ACHN (cell line): ENCODE data around the gene WDR1.

Experiments used
- DNase-seq: peaks from one replicate; pipeline ENCODE4 v3.0.0-alpha.2; 2015
- in situ Hi-C: cut with HindIII; loops from 2 replicates; pipeline ENCODE4 v1.10.0; 2017; ENCODE audit warnings: low sequenced_read_pairs, low pct_ligation_motif_present, low pct_unique_long_range_greater_than_20kb

The WDR1 gene

GRCh38 chr4:10118048-10119004 lies 1.7 kb upstream of the WDR1 start:
- DNase-seq = no peak
- in situ Hi-C loops = no loop called here

DNA sequence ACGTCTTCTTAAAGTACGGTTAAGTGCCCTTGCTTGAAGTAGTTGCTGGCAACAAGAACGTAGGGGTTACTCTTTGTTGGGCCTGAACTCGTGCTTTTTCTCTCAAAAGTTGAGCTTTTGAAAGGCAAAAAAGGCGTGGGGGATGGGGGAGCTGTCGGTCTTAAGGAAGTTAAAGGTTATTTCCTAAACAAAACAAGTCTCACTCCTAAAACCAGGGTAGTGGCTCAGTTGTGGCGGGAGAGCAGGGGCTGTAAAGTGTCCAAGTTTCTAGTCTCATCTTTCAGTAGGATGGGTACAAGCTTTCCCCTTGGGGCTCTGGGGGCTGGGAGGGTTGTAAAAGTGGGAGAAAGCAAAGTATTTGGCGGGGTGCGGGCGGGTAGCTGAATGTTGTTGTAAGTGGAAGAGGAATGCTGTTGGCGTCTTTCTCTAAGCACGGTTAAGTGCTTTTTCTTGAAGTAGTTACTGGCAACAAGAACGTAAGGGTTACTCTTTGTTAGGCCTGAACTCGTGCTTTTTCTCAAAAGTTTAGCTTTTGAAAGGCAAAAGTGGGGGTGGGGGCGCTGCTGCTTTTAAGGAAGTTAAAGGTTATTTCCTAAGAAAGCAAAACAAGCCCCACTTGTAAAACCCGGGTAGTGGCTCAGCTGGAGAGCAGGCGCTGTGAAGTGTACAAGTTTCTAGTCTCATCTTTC lies 904 bp upstream of the WDR1 start:
- in situ Hi-C loops = no loop called here
- DNase-seq = peak; percentile 22

DNA sequence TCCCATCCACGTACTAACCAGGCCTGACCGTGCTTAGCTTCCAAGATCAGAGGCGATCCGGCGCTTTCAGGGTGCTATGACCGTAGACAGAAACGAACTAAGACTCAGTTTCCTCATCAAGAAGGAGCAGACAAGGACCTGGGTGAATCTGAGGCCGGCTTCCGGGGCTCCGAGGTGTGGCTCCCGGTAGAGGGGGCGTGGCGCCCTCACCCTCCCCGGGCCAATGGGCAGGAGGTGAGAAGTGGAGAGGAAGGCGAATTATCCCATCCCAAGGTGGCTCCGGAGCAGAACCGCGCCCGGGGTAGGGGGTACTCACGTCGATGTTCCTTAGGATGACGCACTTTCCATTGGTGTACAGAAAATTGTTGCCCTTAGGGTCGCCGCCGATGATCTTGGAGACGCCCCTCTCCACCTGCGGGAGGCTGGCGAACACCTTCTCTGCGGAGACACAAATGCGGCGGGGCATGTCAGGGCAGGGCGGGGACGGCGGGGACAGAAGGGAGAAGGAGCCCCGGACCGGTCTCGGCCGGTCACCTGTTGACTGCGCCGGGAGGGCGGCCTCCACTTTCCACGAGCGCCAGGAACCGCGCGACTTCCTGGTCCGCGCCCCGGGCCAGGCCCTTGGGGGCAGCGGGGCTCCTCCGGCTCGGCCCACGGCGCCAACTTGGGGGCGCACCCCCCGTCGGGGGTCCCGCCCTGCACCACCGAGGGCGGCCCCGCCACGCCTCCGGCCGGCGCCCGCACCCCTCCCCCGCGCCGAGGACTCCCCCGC lies 616 bp downstream of the WDR1 start:
- peak; percentile 65 for DNase-seq
- in situ Hi-C loops = no loop called here

DNA sequence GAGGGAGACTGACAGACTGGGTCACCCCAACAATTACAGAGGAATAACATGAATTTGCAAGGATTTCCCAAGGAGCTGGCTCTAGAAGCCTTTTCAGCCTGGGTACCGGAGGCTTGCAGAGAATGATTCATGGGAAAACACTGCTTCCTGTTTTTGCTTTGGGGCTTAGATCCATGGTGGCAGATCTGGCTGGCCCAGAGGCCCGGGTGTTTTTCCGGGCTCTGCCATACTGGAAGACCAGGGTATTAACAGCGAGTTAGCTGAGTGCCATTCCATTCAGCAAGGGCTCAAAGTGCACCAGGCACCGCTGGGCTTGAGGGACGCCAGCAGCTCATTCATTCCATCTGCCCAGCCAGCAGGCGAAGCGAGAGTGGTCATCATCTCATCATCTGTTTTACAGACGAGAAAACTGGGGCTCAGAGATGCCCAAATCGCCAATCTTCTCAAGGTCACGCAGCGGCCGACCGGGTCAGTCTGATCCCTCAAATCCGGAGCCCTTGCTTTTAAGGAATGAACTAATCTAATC lies 1.3 kb downstream of the WDR1 start:
- in situ Hi-C loops = no loop called here
- peak; percentile 13 for DNase-seq

GRCh38 chr4:10114607-10115006 lies 2.0 kb downstream of the WDR1 start:
- in situ Hi-C loops = no loop called here
- no peak for DNase-seq

DNA sequence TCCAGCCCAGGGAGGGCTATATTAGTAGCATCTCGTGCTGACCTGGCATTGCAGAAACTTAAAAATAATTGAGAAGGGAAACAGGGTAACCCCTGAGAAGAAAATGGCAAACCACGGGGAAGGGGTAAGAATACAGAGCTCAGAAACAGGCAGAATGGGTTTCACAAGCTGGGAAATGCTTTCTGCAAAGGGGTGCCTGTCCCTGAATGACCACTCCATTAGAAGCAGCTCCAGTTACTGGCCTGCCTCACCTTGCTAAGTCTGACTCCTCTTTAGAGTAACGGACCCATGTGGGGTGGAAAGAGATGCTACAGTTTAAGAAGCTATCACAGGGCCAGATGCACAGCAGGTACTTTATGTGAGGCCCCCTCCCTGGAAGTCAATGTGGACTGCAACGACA lies 2.5 kb downstream of the WDR1 start:
- in situ Hi-C loops = no loop called here
- no peak for DNase-seq

- in situ Hi-C loops = no loop called here
- no peak for DNase-seq
Observed at GRCh38 chr4:10113362-10114047, 3.1 kb downstream of the WDR1 start.

- DNase-seq = no peak
- in situ Hi-C loops = no loop called here
Observed at GRCh38 chr4:10112658-10113284, 3.8 kb downstream of the WDR1 start.

DNA sequence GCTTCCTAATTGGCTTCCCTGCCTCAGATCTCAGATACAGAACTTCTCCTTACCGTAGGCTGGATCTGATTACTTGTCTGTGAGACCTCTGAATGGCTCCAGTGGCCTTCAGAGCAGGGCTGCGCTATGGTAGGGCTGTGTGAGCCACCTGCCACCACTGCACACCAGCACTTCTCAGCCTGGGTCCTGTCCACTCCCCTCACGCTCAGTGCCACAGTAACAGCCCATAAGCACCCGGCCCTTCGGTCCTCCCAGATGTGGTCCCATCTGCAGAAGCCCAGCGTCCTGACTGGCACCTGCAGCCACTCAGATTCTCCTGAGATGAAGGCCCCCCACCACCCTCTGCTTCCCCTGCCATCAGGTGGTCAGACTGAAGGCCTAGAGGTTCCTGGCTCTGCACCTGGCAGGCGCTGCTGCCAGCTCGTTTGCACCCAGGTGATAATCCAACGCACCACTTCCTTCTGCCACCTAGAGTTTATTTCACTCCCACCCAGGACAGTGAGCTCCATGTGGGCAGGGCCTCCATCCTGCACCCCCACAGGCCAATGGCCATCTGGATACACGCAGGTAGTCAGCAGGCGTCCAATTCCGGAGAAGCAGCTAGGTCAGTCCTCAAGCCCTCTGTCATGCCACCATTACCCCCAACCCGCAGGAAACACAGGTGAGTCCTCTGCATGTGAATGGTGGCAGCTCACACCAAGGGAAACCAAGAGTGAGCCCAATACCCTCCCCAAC lies 5.4 kb downstream of the WDR1 start:
- in situ Hi-C loops = no loop called here
- DNase-seq = no peak

DNA sequence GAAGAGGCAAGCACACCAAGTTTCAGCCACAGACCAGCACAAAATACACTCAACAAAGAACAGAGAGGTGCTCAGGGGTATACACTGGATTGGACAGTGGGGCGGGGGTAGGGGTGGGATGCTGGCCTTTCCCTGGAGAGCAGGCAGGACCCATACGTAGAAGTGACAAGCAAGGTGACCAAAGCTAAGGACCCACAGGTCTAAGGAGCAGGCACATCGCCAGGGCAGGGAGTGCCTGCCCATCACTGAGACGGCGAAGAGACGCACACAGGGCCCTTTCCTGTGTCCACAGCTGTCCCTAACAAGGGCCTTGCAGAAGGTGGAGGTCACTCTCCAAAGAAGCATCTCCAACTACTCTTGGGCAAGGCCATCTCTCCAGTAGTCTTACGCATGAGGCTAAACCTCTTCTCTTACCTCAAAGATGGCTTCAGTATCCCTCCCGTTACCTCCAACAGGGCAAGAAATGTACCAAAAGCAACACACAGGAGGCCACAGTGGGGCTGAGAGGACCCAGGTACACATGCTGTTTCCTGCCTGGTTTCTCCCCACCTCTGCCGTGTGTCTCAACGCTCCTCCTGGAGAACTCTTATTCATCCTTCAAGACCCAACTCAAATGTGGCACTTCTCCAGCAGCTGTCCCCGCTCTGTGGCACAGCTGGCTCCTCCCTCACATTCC lies 6.5 kb downstream of the WDR1 start:
- no peak for DNase-seq
- in situ Hi-C loops = no loop called here

DNA sequence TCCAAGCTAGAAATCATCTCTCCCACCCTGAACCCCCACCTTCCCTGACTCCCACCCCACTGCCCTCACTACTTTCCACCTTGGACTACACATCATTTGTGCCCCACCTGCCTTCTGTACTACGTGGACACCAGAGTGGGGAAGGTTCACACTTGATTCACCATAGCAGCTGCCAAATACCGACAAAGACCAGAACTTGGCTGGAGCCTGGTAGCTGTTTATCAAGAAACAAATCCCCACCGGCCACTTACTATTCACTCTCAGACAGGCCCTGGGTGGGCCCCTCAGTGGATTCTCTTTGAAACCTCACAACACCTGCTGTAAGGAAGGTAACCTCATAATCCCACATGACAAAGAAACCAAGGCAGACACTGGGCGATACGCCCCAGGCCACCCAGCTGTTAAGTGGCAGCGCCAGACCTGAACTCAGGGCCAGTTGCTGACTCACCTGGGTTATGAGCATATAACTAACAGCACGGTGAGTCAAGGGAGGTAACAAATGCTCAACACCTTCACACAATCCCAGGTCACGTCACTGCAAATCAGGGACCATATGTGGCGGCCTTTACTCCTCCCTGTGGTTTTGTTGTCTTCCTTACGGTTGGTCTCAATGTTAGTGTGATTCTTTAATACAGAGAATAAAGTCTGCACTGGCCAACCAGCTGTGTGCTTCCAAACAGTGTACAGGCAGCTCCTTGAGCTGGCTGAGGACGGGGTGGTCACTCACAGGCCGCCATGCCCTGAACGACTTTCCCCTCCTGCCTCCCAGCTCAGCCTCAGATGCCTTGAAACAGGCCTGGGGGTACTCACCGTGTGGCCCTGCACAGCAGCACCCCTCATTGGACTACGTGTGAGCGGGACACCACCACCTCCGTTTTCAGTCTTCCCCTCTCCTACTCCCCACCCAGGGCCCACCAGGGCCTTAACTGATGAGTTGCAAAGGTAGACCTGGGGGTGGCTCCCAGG lies 7.5 kb downstream of the WDR1 start:
- DNase-seq = no peak
- in situ Hi-C loops = no loop called here

DNA sequence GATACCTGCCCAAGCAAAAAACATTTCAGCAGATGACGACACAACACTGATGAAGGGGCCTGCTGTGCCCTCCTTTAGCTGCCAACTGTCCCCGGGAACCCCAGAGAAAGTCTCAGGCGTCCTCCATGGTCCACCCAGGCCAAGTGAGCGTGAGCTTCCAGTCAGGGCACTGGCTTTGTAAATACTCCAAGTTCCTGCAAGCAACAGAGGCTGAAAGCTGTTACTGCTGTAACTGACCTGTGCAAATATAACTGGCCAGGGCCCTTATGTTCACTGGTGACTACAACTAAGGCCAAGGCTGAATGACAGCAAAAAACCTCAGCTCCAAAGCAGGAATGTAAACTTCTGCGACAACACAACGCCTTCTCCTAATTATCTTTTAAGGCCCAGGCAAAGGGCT lies 8.2 kb downstream of the WDR1 start:
- in situ Hi-C loops = no loop called here
- DNase-seq = no peak

- in situ Hi-C loops = no loop called here
- no peak for DNase-seq
Observed at GRCh38 chr4:10107111-10108091, 9.2 kb downstream of the WDR1 start.

GRCh38 chr4:10106421-10107039 lies 10.1 kb downstream of the WDR1 start:
- in situ Hi-C loops = no loop called here
- DNase-seq = peak; percentile 90
